Hematopoietic multipotent progenitor cell treated with erythropoietin and hydrocortisone succinate and interleukin-3 and kit ligand, for 17 days (in vitro differentiated cells): ENCODE data around the gene FTL.
A peak's percentile ranks its signal among the peaks of the same experiment; 100 is the strongest.

Source experiments
- DNase-seq: peaks from one replicate; pipeline ENCODE4 v3.0.0-alpha.2; 2015; ENCODE audit warnings: low spot score

Gene FTL

DNA sequence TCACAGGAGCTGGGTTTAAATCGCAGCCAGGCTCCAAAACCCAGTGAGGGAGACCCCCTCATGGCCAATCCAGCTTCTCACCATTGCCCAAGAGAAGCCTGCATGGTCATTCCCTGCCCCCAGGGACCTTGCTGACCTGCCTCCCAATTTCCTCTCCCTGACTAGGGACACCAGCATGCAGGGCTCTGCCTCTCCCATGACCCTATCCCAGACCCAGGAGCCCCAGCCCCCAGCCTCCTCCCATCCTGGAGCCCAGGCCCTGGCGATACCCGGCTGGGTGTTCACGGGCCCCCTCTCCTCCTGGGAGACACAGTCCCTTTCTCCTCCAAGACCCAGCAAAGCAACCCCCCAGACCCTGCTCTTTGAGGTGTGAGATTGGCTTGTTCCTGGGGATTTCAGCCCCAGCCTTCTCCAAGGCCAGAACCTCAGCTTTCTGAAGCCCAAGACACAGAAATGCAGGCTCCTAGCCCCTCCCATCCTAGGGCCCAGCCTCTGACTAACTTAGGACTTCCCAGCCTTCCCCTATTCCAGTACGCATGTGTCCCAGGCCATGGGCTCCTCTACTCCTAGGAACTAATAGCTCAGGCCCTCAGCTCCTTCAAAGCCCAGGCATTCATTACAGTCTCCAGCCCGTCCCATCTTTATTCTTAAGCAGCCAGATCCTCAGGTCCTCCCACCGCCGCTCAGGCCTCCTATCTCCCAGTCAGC is 26.9 kb downstream of the FTL start:
- DNase-seq = no peak

DNA sequence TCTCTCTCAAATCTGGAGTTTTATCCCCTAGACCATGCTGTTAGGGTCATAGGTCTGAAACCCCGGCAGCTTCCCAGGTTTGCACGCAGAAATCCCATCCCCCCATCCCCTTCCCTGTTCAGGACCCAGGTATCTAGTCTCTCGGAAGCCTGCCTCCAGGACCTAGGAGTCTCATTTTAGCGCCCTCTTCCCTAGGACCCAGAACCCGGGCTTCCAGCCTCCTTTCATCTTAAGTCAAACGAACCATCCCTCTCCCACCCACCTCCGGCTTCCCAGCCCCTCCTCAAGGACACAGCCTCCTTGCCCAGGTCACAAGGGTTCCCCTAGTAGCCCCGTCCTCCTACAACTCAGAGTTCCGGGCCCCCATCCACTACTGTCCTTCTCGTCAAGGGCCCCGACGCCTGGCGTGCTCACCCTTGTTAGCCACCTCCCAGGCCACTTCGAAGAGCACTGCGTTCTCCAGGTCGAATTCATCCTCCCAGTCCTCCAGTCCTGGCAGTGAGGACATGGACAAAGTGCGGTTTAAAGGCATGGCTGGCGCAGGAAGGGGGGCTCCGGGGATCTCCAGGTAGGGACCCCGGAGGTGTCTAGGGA is 27.6 kb downstream of the FTL start:
- no peak for DNase-seq

DNA sequence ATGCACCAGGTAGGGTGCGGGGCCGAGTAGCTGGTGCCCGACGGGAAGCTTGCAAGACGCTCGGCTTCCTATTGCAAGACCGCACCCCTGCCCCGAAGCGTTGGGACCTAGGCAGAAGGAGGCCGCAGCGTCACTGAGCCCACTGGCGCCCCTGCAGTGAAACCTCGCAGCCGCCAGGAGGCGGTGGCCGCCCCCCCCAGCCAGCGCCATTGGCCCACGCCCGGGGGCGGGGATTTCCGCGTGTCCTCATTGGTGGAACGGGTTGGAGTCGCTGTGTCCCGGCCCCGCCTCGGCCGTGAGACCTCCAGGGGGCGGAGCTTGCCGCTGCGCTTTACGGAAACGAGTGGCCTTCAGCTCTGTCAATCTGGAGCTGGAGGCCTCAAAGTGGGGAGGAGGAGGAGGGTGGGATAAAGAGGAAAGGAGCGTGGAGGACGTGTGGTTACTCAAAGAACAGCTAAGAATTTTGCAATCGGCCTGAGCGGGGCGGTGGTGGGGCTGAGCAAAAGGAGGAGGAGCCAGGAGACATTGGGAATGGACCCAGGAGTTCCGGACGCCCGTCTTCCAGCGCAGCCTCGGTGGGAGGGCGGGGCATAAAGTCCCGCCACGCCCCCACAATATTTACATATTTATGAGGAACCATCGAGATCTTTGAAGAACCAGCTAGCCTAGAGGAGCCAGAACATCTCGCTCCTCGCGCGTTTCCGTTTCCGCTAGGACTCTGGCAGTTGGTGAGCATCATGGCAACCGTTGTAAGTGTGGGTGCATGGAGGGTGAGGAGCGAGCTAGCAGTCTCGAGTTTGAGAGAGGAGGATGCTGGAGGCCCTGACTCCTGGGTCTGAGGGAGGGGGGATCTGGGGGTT is 28.3 kb downstream of the FTL start, which contains the start of the genes GYS1 and RUVBL2:
TSS of gene GYS1 (minus strand) at position 135 of the 860 bp plus-strand sequence. CDS start 197 bp downstream, outside the sequence.
TSS of gene RUVBL2 (plus strand) at position 713 of the 860 bp plus-strand sequence. CDS start at position 738, 25 bp downstream.
- DNase-seq = peak; percentile 100

DNA sequence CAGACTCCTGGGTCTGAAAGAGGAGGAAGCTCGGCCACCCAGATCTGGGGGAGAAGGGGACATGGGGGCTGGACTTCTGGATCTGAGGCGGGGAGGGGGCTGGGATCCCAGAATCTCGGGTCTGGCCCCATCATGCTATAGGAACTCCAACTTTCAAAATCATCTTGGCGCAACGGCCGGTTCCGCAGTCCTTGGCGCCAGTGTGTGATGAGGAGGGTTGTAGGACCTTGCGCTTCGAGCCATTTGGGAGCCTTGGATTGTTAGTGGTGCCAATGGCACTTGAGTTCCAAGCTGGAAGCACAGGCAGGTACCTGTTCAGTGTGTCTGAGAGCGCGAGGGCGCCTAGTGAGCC is 28.9 kb downstream of the FTL start:
- no peak for DNase-seq

DNA sequence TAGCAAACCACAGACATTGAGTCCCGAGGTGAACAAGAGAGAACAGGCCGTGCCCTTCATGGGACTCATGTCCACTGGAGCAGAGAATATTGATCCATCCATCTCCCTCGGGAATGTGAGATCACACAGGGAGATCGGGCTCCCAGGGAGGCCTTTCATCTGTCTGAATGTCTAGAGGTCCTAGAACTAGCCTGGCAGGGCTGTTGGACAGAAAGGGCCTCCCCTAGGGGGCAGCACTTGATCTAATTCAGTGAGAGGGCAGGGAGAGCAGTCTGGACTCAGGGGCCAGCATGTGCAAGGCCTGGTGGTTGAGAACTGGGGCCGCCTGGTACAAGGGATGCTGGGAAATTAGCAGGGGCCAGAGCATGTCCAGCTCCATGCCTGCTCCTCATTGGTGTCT is 32.9 kb downstream of the FTL start:
- peak; percentile 66 for DNase-seq

DNA sequence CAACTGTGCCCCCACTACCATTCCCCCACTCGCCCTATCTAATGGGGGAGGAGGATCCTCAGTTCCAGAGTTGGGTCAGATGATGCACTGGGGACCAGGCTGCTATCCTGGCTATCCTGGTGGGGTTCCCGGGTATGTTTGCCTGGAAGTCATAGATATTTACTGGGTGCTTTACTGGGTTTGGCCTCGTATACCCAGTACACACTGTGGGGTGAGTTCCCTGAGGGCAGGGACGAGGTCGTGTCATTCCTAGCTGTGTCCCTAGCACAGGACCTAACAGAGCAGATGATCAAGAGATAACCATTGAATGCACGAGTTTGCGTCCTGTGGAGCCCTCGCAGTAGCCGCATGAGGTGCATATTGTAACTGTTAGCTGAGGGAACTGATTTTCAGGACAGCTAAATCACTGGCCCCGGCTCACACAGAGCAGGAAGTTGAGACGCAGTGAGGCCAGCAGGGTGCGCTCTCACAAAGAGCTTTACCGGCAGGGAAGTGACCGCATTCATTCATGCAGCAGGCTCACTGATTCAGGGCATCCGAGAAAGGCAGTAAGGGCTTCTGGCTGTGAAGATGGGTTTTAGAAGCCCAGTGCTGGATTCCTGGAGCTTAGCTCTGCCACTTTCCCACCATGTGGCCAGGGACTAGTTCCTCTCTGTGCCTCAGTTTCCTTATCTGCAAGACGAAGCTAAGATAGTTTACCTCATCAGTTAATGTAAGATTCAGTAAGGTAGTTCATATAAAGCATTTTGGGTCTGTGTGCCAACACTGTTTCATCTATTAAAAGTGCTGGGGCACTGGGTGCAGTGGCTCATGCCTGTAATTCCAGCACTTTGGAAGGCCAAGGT is 34.6 kb downstream of the FTL start:
- DNase-seq = peak; percentile 49

DNA sequence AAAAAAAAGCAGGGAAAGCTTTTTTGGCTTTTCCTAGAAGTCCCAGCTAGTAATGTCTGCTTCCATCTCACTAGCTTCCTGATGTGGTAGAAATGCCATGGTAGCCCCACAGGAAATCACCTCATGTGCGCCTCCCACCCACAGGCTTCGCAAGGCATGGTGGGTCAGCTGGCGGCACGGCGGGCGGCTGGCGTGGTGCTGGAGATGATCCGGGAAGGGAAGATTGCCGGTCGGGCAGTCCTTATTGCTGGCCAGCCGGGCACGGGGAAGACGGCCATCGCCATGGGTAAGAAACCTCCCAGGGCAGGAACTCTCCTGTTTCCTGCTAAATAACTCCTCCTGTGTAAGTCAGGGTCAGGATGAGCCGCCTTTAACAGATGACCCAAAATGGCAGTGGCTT is 39.0 kb downstream of the FTL start:
- no peak for DNase-seq

DNA sequence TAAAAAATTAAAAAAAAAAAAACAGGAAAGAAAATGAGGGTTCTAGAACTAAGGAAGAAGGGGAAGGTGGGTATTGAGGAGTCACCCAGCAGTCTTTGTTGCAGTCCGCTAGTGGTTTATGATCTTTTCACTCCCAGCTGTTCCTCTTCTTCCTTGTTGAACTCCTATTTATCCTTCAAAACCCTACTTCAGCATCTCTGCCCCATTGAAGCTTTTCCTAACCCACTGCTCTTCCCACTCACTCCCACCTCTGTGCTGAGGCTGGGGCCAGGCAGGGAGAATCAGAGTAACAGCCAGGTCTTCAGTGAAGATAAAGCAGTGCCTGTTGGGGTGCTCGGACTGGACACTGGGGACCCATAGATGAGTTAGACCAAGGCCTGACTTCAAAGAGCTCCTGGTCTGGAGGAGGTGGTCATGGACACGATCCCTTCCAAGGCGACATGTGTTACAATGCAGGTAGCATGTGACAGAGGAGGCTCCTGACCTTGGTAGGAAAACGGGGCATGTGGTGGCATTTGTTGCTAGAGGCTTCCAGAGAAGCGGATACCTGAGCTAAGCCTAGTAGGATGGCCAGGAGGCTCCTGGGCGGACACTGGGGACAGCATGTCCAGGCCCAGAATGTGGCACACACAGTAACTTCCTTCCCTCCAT is 40.0 kb downstream of the FTL start:
- no peak for DNase-seq

DNA sequence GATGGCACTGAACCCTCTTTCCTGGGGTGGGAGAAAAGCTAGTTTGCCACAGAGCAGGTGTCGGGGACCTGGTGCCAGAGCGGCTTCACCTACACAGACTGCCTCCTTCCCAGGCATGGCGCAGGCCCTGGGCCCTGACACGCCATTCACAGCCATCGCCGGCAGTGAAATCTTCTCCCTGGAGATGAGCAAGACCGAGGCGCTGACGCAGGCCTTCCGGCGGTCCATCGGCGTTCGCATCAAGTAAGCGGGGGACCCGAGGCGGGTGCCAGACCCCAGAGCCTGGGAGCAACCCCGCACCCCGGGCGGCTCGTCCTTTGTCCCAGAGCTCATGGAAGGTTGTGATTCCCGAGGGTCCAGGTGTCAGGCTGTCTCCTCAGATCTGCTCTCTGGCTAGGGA is 41.8 kb downstream of the FTL start:
- DNase-seq = no peak

DNA sequence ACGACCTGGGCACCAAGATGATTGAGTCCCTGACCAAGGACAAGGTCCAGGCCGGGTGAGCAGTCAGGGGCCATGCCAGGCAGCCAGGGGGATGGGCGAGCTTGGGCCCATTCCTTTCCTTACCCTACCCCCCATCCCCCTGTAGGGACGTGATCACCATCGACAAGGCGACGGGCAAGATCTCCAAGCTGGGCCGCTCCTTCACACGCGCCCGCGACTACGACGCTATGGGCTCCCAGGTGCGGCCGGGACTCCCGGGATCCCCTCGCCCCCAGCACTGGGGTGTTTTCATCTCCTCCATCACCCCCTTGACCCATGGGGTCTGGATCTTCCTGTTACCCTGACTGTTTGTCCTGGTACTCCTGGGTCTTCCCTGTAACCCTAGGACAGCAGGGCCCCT is 44.7 kb downstream of the FTL start:
- no peak for DNase-seq

DNA sequence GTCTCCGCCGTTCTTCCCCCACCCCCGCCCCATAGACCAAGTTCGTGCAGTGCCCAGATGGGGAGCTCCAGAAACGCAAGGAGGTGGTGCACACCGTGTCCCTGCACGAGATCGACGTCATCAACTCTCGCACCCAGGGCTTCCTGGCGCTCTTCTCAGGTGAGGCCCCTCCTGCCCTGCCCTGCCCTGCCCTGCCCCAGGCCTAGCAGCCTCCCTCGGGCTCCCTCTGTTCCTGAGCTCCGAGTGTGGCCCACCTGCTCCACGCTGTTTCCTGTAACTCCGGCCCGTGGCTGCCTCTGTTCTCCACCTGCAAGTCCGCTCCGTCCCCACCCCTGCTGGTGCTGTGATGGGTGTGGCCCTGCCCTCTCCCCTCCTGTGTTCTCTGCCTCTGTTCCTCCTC is 45.3 kb downstream of the FTL start:
- DNase-seq = no peak

DNA sequence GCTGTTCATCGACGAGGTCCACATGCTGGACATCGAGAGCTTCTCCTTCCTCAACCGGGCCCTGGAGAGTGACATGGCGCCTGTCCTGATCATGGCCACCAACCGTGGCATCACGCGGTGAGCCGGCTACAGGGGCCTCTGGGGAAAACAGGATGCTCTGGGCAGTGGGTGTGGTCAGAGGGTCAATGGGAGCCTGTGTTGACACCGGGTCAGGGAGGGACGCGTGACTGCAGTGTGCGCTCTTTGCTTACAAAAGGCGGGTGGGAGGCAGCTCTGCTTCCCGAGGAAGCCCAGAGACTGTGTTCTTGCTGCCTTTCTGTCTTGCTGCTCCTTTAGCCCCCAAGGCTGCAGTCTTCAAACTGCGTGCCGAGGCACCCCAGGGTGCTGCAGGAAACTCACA is 46.1 kb downstream of the FTL start:
- no peak for DNase-seq

DNA sequence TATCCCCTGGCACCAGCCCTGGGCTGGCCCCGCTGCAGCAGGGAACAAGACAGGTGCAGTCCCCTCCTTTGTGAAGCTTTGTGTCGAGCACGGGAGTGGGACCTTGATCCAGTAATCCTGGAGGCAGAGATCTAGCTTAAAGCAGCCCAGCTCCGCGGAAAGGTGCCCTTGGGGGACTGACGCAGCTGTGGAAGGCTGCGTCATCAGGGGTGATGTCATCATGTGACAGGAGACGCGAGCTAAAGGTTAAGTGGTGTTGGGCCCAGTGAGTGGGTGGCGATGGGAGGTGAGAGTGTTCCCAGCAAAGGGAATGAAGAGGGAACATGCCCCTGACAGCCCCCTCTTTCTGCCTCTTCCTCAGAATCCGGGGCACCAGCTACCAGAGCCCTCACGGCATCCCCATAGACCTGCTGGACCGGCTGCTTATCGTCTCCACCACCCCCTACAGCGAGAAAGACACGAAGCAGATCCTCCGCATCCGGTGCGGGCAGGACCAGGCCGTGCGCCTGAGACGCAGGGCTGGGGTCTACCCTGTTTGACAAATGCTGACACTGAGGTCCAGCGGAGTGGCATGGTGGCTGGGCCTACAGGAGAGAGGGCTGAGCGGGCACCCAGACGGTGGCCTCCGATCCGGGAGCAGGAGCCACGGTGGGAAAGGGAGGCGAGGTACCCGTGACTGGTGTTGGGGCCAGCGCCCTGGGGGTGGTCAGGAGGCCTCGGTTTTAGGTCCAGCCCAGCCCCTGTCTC is 49.2 kb downstream of the FTL start:
- DNase-seq = no peak

DNA sequence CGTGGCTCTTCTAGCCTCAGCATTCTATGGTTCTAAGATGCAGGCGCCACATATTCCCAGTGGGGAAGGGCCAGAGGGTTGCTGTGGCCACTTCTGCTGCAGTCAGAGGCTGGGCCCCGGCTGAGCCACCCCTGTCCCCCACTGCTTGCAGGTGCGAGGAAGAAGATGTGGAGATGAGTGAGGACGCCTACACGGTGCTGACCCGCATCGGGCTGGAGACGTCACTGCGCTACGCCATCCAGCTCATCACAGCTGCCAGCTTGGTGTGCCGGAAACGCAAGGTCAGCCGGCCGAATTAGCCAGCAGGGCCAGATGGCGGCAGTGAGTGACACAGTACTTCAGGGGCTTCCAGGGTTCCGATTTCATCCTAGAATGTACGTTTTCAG is 49.8 kb downstream of the FTL start:
- no peak for DNase-seq

DNA sequence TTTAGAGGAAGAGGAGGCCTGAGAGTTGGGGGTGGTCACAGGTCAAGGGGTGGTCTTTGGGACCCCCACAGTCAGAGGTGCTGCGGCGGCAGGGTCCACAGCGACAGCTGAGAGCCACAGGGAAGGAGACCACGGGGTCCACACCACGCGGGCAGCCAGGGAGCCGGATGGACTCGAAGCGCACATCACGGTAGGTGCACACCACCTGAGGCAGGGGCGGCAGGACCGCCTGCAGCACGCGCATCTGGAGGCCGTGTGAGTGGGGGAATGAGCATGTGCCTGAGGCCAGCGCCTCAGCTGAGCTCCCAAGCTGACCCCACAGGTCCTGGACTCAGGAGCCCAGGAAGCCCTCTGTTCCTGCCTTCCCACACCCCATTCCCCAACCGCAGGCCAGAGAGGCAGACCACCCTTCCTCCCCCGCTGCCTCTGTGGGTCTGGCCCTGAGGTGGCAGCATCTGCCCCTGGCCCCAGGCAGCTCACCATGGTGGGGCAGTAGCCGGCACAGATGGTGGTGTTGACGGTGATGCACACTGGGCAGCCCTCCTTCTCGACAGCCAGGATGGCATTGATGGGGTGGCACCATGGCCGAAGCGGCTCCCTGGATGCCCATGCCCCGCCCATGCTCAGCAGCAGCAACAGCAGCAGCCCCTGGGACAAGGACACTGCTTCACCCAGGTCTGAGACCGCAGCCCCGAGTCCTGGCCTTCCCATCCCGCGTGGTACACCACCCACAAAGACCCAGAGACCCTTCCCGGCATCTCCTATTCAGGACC is 51.1 kb downstream of the FTL start:
- DNase-seq = no peak
